Progenitor cell of endocrine pancreas (in vitro differentiated cells): ENCODE results near the gene LRRTM3. TPM values are rescaled to one million over a fixed set of nuclear protein-coding genes. Genes with fewer than 3 reads are reported as not detected.

Source experiments
- DNase-seq: peaks from one replicate; pipeline ENCODE4 v3.0.0; 2021; ENCODE audit warnings: low spot score; ENCODE audit not compliant: unreplicated experiment
- H3K27ac Mint-ChIP-seq: 2 replicates; pipeline ENCODE4 v1.8.0; 2021; ENCODE audit warnings: mild to moderate bottlenecking, moderate library complexity, mixed read lengths
- H3K27me3 Mint-ChIP-seq: 2 replicates; pipeline ENCODE4 v1.8.0; 2021; ENCODE audit warnings: mixed read lengths
- H3K36me3 Mint-ChIP-seq: 2 replicates; pipeline ENCODE4 v1.8.0; 2022; ENCODE audit warnings: mixed read lengths; ENCODE audit not compliant: insufficient read depth
- H3K4me1 Mint-ChIP-seq: 2 replicates; pipeline ENCODE4 v1.8.0; 2021; ENCODE audit warnings: low read depth, mixed read lengths
- H3K4me3 Mint-ChIP-seq: 2 replicates; pipeline ENCODE4 v1.8.0; 2021; ENCODE audit warnings: low read depth, mild to moderate bottlenecking, moderate library complexity, mixed read lengths
- H3K9me3 Mint-ChIP-seq: 2 replicates; pipeline ENCODE4 v1.8.0; 2021; ENCODE audit warnings: low read depth, mixed read lengths
- CTCF ChIP-seq: fragments of 200-600 bp; sonication (generic); IDR thresholded peaks from one replicate; pipeline ENCODE4 v1.5.0; 2021; ENCODE audit warnings: antibody characterized with exemption, mild to moderate bottlenecking; ENCODE audit not compliant: unreplicated experiment
- total RNA-seq: library from RNA; stranded (reverse); gene quantifications from 2 replicates; pipeline ENCODE4 v1.2.1, GENCODE V29; 2021

LRRTM3 gene
- total RNA-seq, 1 donor from 2014 or later: not detected

GRCh38 chr10:66916030-66916429 is 9.8 kb upstream of the LRRTM3 start:
- Mint-ChIP-seq H3K9me3 (no peaks in the 10 kb centered on the region), H3K36me3 (no peaks in the 10 kb centered on the region), H3K27ac (no peak overlapping the region), H3K4me3 (no peak overlapping the region), H3K4me1 (no peaks in the 10 kb centered on the region), H3K27me3 (no peaks in the 10 kb centered on the region)
- no peak for TF ChIP-seq CTCF
- DNase-seq: no peak

- peak; percentile 13 for TF ChIP-seq CTCF
- no peak for DNase-seq
These were observed 8.7 kb upstream of the LRRTM3 start for GRCh38 chr10:66917104-66917503.

GRCh38 chr10:66919248-66919647 is 6.6 kb upstream of the LRRTM3 start:
- Mint-ChIP-seq H3K4me1 (no peaks in the 10 kb centered on the region), H3K27me3 (no peaks in the 10 kb centered on the region), H3K9me3 (no peaks in the 10 kb centered on the region), H3K36me3 (no peaks in the 10 kb centered on the region), H3K4me3 (no peak overlapping the region), H3K27ac (no peak overlapping the region)
- DNase-seq: no peak
- TF ChIP-seq CTCF: no peak

More at GRCh38 chr10:66917104-66917503, 8.7 kb upstream of the LRRTM3 start:
- no peaks in the 10 kb centered on the region for H3K36me3 Mint-ChIP-seq
- no peaks in the 10 kb centered on the region for H3K9me3 Mint-ChIP-seq
- no peak overlapping the region for H3K27ac Mint-ChIP-seq
- no peaks in the 10 kb centered on the region for H3K4me1 Mint-ChIP-seq
- H3K27me3 Mint-ChIP-seq: no peaks in the 10 kb centered on the region
- H3K4me3 Mint-ChIP-seq: no peak overlapping the region

GRCh38 chr10:66924674-66925345 is 1.0 kb upstream of the LRRTM3 start:
- Mint-ChIP-seq H3K4me3 (no peak overlapping the region), H3K9me3 (no peaks in the 10 kb centered on the region), H3K4me1 (peaks cover 16% of the 10 kb centered on the region), H3K27ac (no peak overlapping the region), H3K27me3 (peaks cover 46% of the 10 kb centered on the region), H3K36me3 (no peaks in the 10 kb centered on the region)
- DNase-seq: no peak
- no peak for TF ChIP-seq CTCF

- H3K36me3 Mint-ChIP-seq: no peaks in the 10 kb centered on the region
- H3K4me3 Mint-ChIP-seq: no peak overlapping the region
- H3K9me3 Mint-ChIP-seq: no peaks in the 10 kb centered on the region
- no peak for TF ChIP-seq CTCF
- H3K4me1 Mint-ChIP-seq: peaks cover 16% of the 10 kb centered on the region
- H3K27ac Mint-ChIP-seq: no peak overlapping the region
- H3K27me3 Mint-ChIP-seq: peaks cover 47% of the 10 kb centered on the region
- no peak for DNase-seq
These were observed 463 bp upstream of the LRRTM3 start for GRCh38 chr10:66925373-66925772.
